HG03469 (cell line): ENCODE data around the gene HSD17B14.
"Not testable (repeated sequence)": the region's sequence is repeated elsewhere in the genome, so short reads cannot be mapped to it uniquely, and the experiment has no call there.

Source experiments
- ATAC-seq: cut with Tn5 transposase; IDR thresholded peaks from one replicate; pipeline ENCODE4 v1.9.1; 2021; ENCODE audit warnings: mild to moderate bottlenecking, moderate library complexity, moderate number of reproducible peaks; ENCODE audit not compliant: unreplicated experiment

Gene HSD17B14

GRCh38 chr19:48768171-48768753 is 68.0 kb downstream of the HSD17B14 start:
- ATAC-seq, result not testable (repeated sequence)

- not testable (repeated sequence) for ATAC-seq
These were observed 70.5 kb downstream of the HSD17B14 start for GRCh38 chr19:48765816-48766215.
